Ovary (tissue), 9 donors: ENCODE results near the gene RPGR. TPM values are rescaled to one million over a fixed set of nuclear protein-coding genes. Genes with fewer than 3 reads are reported as not detected.
A peak's percentile ranks its signal among the peaks of the same experiment; 100 is the strongest.

Experiments
- DNase-seq, 5 donors: peaks; one replicate each; pipeline ENCODE4 v3.0.0-alpha.2; 2019 to 2020
- H3K27ac ChIP-seq, 2 donors: fragments of 200-600 bp; one replicate each; pipeline versions ENCODE4 v1.5.1 to v1.8.0; 2019 to 2022
- H3K27me3 ChIP-seq: fragments of 200-600 bp; one replicate; pipeline ENCODE4 v1.8.0; 2022
- H3K36me3 ChIP-seq: fragments of 200-600 bp; sonication (generic); one replicate; pipeline ENCODE4 v1.5.1; 2019
- H3K4me1 ChIP-seq: one replicate; pipeline ENCODE4 v1.8.1; 2013; ENCODE audit warnings: mild to moderate bottlenecking, moderate library complexity; ENCODE audit not compliant: insufficient read depth
- H3K4me3 ChIP-seq: fragments of 200-600 bp; sonication (generic); one replicate; pipeline ENCODE4 v1.5.1; 2017
- H3K9me3 ChIP-seq, 2 donors: fragments of 200-600 bp in 1 of 2; sonication (generic) in 1 of 2; one replicate each; pipeline versions ENCODE4 v1.5.1 to v1.8.1; 2013 to 2019; ENCODE audit warnings: mild to moderate bottlenecking in 1 of 2, moderate library complexity in 1 of 2
- EP300 ChIP-seq: sonication (generic); formaldehyde crosslinking; IDR thresholded peaks from one replicate; pipeline ENCODE4 v1.6.1; 2017; ENCODE audit warnings: antibody characterized with exemption
- POLR2A ChIP-seq: fragments of 450-650 bp; IDR thresholded peaks from one replicate; pipeline ENCODE4 v1.6.1; 2017; ENCODE audit warnings: antibody characterized with exemption, mild to moderate bottlenecking, moderate library complexity
- WGBS, 3 donors: extraction: QIAGEN DNeasy Blood & Tissue Kit in 1 of 3; methylation state at CpG; one replicate each; pipeline versions ENCODE4 v1.1.5 to v1.1.7; 2013 to 2017; 5-methylcytosine and 5-hydroxymethylcytosine counted together
- intact Hi-C, 4 donors: fragments of 100-400 bp; cut with DNase I; formaldehyde crosslinking; loops; one replicate each; pipeline versions ENCODE4 v1.11.0 to v1.15.1; 2022 to 2023
- polyA plus RNA-seq, 2 donors: library from polyadenylated mRNA; stranded (reverse); fragments of 200-250 nt in 1 of 2; fragments of 350-450 nt in 1 of 2; fragmentation: Illumina TruSeq in 1 of 2; extraction: RNeasy Lipid Tissue Mini Kit (QIAGEN cat#74804) in 1 of 2; gene quantifications; one replicate each; pipeline ENCODE4 v1.2.3, GENCODE V29; 2013 to 2014
- total RNA-seq, 7 donors: library from RNA; depleted of rRNA in 2 of 7; stranded (reverse); fragments of >200 nt in 2 of 7; fragmentation: NEBNext Ultra II Directional in 3 of 7; extraction: Animal tissue kit (Norgen Biotek cat#: 25700) in 3 of 7; gene quantifications; one replicate each; pipeline versions ENCODE4 v1.1.0 to v1.2.4, GENCODE V29; 2016 to 2023
- TF ChIP-seq, protein P1 (sequence below), 3 donors: fragments of 450-650 bp in 2 of 3; fragments of 200-600 bp in 1 of 3; IDR thresholded peaks; one replicate each; pipeline versions ENCODE4 v1.5.1 to v1.8.0; 2016 to 2022; ENCODE audit warnings: antibody characterized with exemption in 3 of 3, mild to moderate bottlenecking in 1 of 3
- donor health status: DM: no; HTN: no; CAD: no; lungs with moderate emphysema.
- donor health status: DM: no; HTN: no; CAD: no.
- donor health status: Bipolar disorder and iron deficiency.
- donor health status: DM: yes; HTN: yes; CAD: no.
- donor health status: DM: no; HTN: no; CAD: no.
- donor health status: DM: yes; HTN: yes; CAD: no.

Gene RPGR
- total and polyA plus RNA-seq, 9 donors, result 5.4 to 29.6 (median 8.6) TPM

DNA sequence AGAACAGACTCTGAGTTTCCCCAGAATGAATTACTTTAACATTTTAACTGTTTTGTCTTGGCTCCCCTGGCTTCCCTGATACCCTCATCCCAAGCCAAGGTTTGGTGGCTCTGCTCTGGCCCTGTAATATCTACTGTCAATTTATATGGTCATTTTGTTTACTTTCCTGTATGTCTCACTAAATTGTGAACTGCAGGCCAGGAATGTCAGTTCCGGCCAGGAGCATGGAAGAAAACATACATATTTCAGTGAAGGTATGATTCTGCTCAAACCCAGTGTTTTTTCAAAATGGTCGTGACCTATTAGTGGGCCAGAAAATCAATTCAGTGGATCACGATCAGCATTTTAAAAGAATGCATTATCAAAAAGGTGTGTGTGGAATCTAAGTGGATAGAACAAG lies 1.2 kb downstream of the RPGR start:
- WGBS, 3 donors, result 66 to 72% (median 71%) methylated on average over 3 of the region's 3 CpGs

DNA sequence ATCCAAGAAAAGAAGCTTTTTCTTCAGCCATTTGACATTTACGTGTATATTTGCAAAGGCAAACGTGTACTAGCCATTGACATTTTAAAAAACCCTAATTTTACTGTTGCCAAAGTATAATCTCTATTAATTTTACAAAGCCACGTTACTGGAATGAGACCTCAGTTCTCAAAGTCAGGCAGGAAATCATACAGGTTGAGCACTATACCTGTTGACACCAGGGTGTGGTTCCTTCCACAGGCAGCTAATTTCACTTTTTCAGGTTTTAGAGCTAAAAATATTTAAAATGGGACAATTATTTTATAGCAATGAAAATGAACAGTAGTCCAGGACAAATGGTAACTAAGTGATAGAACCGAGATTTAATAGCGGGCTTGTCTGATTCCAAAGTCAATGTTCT lies 6.5 kb downstream of the RPGR start:
- Histone ChIP-seq H3K4me1 (no peaks in the 10 kb centered on the region), H3K27ac (no peak overlapping the region), H3K9me3 (no peaks in the 10 kb centered on the region), H3K36me3 (no peaks in the 10 kb centered on the region), H3K4me3 (no peak overlapping the region), H3K27me3 (no peaks in the 10 kb centered on the region)
- intact Hi-C loops, result no loop called here
- TF ChIP-seq, protein P1, sequence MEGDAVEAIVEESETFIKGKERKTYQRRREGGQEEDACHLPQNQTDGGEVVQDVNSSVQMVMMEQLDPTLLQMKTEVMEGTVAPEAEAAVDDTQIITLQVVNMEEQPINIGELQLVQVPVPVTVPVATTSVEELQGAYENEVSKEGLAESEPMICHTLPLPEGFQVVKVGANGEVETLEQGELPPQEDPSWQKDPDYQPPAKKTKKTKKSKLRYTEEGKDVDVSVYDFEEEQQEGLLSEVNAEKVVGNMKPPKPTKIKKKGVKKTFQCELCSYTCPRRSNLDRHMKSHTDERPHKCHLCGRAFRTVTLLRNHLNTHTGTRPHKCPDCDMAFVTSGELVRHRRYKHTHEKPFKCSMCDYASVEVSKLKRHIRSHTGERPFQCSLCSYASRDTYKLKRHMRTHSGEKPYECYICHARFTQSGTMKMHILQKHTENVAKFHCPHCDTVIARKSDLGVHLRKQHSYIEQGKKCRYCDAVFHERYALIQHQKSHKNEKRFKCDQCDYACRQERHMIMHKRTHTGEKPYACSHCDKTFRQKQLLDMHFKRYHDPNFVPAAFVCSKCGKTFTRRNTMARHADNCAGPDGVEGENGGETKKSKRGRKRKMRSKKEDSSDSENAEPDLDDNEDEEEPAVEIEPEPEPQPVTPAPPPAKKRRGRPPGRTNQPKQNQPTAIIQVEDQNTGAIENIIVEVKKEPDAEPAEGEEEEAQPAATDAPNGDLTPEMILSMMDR (IDR thresholded peaks at IDR 0.05), result no peak
- no peak for DNase-seq
- WGBS, 3 donors, result 70 to 76% (median 74%) methylated on average over 5 of the region's 5 CpGs

More for the DNA sequence above, 1.2 kb downstream of the RPGR start:
- Histone ChIP-seq H3K27ac (no peak overlapping the region), H3K4me1 (no peaks in the 10 kb centered on the region), H3K27me3 (no peaks in the 10 kb centered on the region), H3K36me3 (no peaks in the 10 kb centered on the region), H3K9me3 (no peaks in the 10 kb centered on the region), H3K4me3 (peak overlapping the region; percentile 62)
- intact Hi-C loops, result no loop called here
- DNase-seq, result no peak
- TF ChIP-seq, protein P1 (IDR thresholded peaks at IDR 0.05), result no peak
- no peak for TF ChIP-seq EP300

DNA sequence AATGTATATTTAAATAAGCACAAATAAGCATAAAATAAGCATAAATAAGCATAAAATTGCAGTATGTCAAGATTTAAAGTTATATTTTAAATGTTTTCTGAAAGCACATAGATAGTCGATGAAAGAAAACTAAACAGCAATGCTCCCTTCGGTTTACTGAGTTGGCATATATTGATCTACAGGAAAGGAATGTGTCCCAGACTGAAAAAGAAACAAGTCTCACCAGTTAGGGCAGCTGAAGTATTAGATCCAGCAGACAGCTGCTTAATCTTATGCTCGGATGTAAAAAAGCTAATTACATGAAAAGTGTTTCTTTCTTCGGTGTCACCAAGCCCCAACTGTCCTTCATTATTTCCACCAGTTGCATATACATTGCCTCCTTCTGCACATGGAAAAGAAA lies 8.7 kb downstream of the RPGR start:
- Histone ChIP-seq H3K4me3 (no peak overlapping the region), H3K36me3 (no peaks in the 10 kb centered on the region), H3K27me3 (no peaks in the 10 kb centered on the region), H3K27ac (no peak overlapping the region), H3K9me3 (no peaks in the 10 kb centered on the region), H3K4me1 (no peaks in the 10 kb centered on the region)
- intact Hi-C loops, result no loop called here
- DNase-seq, result no peak
- WGBS, 3 donors, result 59 to 82% (median 71%) methylated on average over 4 of the region's 4 CpGs
- TF ChIP-seq, protein P1 (IDR thresholded peaks at IDR 0.05), result no peak
- TF ChIP-seq EP300 (no peak), POLR2A (no peak)

DNA sequence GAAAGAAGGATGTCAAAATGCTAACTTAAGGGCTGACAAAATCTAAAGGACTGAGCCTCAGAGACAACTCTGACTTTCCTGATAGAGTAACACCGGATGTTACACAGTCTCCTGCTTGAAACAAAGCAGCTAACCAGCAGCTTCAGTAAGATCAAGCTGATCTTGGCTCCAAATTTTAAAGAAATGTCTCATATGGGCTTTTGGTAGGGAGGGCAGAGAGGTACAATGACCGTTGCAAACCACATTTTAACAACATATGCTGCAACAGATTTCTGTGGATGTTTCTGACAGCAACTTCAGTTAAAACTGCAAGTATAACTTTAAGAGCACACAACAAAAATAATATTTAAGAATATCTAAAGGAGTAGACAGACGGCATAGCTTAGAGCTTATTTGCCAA lies 9.1 kb downstream of the RPGR start:
- H3K4me3 ChIP-seq, result no peak overlapping the region
- no peaks in the 10 kb centered on the region for H3K36me3 ChIP-seq
- DNase-seq, result no peak
- WGBS, 3 donors, result 40 to 57% (median 43%) methylated on average over 3 of the region's 3 CpGs
- no peak for TF ChIP-seq POLR2A
- TF ChIP-seq, protein P1 (IDR thresholded peaks at IDR 0.05), result no peak
- TF ChIP-seq EP300, result no peak
- H3K27ac ChIP-seq, result no peak overlapping the region
- intact Hi-C loops, result no loop called here
- no peaks in the 10 kb centered on the region for H3K4me1 ChIP-seq
- no peaks in the 10 kb centered on the region for H3K9me3 ChIP-seq
- no peaks in the 10 kb centered on the region for H3K27me3 ChIP-seq

DNA sequence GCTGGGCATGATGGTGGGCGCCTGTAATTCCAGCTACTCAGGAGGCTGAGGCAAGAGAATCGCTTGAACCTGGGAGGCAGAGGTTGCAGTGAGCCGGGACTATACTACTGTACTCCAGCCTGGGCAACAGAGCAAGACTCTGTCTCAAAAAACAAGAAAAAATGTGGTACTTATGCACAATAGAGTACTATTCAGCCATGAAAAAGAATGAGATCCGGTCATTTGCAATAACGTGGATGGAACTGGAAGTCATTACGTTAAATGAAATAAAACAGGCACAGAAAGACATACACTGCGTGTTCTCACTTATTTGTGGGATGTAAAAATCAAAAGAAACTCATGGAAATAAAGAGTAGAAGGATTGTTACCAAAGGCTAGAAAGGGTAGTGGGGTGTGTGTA lies 12.1 kb downstream of the RPGR start:
- Histone ChIP-seq H3K27me3 (no peaks in the 10 kb centered on the region), H3K36me3 (no peaks in the 10 kb centered on the region), H3K4me1 (no peaks in the 10 kb centered on the region), H3K9me3 (no peaks in the 10 kb centered on the region), H3K27ac (no peak overlapping the region), H3K4me3 (no peak overlapping the region)
- 80 to 86% (median 81%) methylated on average over 7 of the region's 7 CpGs for WGBS, 3 donors
- intact Hi-C loops, result no loop called here
- no peak for DNase-seq
- TF ChIP-seq, protein P1 (IDR thresholded peaks at IDR 0.05), result no peak
- TF ChIP-seq POLR2A (no peak), EP300 (no peak)
